Stimulated activated CD4-positive, alpha-beta T cell treated with anti-CD3 and anti-CD28 coated beads, Interleukin-4, amount 100 ng/mL, for 48 hours (primary cell): Measurements from ENCODE around the gene CAMK1.
A peak's percentile ranks its signal among the peaks of the same experiment; 100 is the strongest.
"Not testable (repeated sequence)": the region's sequence is repeated elsewhere in the genome, so short reads cannot be mapped to it uniquely, and the experiment has no call there.

ENCODE experiments used
- DNase-seq, 2 donors: peaks; one replicate each; pipeline ENCODE4 v3.0.0-alpha.2; 2020; ENCODE audit warnings: low read depth in 2 of 2

Gene CAMK1

DNA sequence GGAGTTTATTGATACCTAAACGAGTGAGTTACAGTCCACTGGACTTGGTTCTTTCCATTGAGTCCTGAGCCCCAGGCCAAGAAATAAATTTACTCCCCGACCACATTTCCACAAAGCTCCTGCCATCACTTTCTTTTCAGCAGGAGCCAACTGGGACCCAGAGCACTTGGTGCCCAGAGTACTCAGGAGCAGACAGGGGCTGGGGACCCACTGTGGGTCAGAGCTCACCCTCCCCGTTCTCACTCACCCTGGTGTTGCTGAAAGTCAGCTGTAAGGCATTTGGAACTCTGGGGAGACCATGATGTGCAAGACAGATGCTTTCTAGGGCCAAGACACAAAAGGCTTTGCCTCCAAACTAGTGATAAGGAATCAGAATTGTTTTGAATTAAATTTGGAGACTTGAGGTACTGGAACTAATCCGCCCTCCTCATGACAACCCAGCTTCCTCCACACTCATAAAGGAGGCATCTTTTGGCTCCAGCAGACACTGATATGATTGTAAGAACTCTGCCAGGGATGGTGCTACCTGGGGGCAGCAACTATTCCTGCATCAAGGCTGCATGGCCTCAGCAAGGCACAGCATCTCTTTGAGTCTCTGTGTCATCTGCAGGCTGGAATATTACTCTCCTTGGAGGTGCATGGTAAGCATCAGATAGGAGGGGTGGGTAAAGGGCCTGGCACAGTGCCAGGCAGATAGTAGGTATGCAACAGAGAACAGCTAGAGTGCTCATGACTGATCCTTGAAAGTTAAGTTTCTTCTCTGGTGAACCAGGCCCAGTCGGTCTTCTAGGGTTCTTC lies 7.3 kb upstream of the CAMK1 start:
- DNase-seq = no peak

DNA sequence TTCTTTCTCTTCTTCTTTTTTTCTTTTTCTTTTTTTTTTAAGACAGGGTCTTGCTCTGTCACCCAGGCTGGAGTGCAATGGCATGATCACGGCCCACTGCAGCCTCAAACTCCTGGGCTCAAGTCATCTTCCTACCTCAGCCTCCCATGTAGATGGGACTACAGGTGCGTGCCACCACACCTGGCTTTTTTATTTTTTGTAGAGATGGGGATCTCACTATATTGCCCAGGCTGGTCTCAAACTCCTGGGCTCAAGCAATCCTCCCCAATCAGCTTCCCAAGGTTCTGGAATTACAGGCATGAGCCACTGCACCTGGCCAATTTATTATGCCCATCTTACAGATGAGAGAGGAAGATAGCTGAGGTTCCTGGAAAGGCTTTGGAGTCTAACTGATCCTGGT lies 1.3 kb upstream of the CAMK1 start:
- not testable (repeated sequence) for DNase-seq

DNA sequence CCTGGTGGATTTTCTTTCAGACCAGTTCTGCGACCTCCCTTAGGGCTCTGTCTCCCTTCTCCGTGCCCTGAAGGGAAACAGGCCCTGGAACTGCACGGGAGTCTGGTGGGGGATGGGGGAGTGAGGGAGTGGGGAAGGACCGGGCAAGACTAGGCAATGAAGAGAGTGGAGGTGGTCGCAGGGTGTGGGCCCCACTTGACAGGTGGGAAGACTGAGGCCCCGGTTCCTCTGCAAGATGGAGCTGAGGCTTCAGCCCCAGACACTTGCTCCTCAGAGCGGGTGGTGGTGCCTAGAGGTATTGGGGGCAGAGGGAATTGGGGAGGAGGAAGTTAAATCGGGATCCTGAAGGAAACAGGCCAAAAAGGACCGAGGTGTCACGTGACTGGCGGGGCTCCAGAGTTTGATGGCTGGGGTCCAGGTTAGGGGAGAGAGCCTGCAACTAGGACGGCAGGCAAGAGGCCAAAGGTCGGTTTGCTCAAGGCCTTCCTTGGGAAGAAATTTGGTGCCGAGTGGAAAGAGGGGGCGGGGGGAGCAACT lies 597 bp upstream of the CAMK1 start:
- DNase-seq = no peak

DNA sequence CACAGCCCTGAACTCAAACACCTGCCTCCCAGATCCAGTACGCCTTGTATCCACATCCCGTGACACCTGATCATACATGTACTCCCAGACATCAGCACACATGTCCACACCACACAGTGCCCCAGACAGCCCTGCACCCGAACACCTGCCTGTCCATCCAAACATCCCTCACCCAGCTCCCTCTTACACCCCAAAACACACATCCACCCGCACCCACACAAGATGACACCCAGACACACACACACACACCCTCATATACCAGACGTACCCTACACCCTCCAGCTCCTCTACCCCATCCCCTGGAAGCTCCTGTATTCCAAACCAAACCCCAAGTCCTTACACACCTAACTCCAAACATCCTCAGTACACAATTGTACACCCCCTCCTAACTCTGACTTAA lies 735 bp downstream of the CAMK1 start:
- DNase-seq = no peak

DNA sequence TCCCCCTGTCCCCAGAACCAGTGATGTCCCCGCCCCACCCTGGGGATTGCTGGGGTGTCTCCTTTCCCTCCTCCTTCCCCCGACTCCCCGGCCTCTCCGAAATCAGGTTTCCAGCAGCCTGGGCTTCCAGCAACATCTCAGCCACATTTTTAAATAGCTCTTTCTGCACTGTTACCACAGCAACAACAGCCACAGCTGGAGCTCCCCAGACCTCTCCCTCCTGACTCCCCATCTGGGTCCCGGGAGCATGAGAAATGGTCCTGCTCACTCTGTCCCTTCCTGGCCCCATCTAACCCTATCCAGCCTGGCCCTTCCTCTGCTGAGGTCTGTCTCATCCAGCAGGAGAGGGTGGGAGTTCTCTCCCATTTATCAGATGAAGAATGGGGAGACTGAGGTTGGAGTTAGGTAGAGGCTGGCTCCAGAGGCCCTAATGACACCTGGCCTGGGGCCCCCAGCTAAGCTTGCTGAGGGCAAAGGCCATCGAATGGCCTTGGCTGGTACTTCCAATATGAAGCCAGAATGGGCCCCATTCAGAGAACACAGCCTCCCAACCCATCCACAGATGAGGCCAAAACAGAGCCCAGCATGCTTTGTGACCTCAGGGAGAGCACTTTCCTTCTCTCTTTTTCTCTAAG lies 1.5 kb downstream of the CAMK1 start:
- DNase-seq = no peak

DNA sequence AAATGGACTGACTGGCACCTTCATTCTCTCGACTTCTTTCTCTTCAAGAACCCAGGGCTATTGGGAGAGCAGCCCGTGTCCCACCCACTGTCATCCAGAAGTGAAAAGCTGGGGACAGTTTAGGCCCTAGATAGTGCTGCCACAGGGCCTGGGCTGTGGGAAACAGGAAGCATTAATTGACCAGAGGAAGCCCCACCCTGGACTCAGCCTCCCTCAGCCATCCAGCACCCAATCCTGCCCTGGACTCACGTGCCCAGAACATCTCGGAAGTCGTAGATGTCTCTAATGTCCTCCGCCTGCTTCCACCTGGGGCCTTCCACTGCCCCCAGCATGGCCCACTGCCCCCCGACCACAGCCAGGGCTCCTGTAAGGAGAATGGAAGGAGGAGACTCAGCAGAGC lies 2.3 kb downstream of the CAMK1 start:
- DNase-seq = no peak

DNA sequence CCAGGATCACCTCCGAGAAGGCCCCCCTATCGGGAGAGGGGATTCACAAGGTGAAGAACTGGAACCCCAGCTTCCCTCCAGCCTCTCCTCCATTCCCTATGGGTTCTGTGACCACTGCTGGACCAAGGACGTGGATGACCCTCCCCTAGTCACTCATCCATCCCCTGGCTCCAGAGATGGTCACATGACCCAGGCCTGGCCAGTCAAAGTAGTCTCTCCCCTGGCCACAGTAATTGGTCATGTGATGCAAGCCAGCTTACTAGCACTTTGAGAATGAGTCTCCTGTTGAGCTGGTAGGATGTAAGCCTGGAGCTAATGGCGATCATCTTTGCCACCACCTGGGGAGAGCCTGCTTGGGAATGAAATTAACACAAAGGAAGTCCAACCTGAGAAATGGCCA lies 3.9 kb downstream of the CAMK1 start:
- no peak for DNase-seq

DNA sequence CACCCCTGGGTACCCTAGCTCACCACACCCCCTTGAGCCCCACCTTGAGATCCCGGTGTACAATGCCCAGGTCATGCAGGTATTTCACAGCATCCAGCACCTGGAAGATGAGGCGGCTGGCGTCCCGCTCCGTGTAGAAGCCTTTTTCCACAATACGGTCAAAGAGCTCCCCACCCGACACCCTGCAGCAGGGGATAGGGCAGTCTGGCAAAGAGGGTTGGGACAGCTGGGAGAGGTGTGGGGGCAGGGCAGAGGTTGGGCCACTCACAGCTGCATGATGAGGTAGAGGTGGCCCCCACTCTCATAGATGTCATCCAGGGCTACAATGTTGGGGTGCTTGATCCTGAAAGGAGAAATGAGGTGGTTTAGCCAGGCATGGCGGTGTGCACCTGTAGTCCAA lies 6.9 kb downstream of the CAMK1 start:
- no peak for DNase-seq

DNA sequence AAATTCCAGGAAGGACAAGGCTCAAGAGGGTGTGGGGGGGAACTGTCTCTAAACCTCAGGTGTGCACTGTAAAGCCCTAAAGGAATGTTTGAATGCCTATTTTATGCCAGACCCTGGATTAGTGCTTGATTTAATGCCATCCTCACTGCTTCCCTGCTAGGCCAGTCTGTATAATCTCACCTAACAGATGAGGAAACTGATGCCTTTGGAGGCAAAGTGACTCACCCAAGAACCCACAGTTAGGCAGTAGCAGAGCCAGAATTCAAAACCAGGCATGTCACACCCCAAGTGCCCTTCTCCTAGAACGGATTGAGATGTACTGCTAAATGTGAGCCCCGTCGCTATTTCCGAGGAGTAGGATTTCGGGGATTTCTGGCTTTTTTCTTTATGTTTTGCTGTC lies 7.8 kb downstream of the CAMK1 start:
- no peak for DNase-seq

DNA sequence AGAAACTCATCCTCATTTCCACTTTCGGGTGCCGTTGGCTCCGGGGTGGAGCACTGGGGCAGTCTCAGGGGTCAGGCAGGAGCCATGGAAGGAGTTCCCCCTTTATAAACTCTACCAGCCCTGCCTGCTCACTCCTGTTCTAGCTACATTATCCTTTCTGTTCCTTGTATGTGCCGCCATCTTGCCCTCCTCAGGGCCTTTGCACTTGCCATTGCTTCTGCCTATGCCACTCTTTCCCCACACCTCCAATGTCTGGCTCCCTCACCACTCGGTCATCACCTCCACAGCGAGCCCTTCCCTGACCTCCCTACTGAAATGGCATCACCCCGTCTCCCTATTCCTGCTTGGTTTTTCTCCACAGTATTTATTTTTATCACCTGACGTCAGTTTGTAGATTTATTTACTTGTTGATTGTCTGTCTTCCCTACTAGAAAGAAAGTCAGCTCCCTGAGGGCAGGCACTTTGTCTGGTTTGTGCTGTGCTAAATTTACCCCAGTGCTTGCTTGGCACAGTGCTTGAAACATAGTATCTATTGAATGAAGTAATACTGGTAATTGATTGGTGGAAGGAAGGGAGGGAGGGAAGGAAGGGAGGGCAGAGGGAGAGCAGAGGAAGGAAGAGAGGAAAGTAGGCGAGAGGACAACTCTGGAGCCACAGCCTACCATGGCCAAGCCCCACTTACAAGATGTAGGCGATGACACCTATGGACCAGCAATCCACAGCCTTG lies 8.8 kb downstream of the CAMK1 start:
- DNase-seq = no peak

DNA sequence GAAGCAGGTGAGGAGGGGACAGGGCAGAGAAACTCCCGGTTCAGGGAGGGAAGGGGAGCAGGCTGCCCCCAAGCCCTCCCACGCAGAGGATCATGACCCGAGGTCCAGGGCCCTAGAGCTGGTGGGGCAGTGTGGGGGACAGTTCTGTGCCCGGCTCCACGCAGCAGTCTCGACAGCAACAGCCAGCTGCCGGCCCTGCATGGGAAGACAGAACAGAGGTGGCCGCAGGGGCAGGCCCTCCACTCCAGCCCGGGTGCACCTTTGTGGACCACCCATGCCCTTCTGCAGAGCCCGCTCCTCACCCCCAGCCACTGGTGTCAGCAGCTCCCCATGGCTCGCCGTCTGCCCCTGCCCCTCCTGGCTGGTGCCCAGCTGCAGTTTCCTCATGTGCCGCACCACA lies 12.3 kb downstream of the CAMK1 start:
- DNase-seq = no peak

DNA sequence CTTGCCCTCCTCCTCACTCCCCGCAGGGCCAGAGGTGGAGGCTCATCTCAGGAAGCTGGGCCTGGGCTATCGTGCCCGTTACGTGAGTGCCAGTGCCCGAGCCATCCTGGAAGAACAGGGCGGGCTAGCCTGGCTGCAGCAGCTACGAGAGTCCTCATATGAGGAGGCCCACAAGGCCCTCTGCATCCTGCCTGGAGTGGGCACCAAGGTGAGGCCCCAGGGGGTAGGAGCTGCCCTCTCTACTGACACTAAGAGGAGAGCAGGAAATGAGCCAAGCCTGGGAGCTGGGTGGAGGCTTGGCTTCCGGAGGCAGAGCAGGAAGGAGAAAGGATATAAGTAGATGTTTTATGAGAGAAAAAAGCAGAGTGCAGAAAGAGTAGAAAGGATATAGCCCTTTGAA lies 15.1 kb downstream of the CAMK1 start:
- no peak for DNase-seq

DNA sequence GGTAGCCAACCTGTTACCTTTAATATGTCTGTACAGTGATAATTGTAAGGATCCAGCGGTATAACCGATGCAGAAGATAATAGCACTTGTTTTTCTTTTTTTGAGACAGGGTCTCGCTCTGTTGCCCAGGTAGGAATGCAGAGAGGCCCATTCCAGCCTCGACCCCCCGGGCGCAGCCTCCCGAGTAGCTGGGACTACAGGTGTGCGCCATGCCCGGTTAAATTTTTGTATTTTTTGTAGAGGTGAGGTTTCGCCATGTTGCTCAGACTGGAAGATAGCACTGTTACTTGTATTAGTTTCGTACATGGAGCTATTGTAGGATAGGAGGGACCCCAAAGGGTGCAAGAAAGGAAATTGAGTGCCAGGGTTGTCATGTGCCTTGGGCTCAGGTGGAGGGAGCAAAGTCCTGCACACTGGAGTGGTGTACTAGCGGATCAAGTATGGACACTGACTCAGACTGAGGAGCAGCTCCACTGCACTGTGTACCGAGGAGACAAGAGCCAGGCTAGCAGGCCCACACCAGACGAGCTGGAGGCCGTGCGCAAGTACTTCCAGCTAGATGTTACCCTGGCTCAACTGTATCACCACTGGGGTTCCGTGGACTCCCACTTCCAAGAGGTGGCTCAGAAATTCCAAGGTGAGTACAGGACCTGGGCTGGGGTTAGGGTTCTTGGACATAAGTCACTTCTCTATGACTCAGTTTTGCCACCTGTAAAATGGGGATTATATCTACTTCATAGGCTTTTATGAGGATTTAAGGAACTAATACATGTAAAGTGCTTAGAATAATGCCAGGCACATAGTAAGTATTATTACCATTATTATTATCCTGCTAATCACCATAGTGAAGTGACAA lies 19.0 kb downstream of the CAMK1 start:
- no peak for DNase-seq

DNA sequence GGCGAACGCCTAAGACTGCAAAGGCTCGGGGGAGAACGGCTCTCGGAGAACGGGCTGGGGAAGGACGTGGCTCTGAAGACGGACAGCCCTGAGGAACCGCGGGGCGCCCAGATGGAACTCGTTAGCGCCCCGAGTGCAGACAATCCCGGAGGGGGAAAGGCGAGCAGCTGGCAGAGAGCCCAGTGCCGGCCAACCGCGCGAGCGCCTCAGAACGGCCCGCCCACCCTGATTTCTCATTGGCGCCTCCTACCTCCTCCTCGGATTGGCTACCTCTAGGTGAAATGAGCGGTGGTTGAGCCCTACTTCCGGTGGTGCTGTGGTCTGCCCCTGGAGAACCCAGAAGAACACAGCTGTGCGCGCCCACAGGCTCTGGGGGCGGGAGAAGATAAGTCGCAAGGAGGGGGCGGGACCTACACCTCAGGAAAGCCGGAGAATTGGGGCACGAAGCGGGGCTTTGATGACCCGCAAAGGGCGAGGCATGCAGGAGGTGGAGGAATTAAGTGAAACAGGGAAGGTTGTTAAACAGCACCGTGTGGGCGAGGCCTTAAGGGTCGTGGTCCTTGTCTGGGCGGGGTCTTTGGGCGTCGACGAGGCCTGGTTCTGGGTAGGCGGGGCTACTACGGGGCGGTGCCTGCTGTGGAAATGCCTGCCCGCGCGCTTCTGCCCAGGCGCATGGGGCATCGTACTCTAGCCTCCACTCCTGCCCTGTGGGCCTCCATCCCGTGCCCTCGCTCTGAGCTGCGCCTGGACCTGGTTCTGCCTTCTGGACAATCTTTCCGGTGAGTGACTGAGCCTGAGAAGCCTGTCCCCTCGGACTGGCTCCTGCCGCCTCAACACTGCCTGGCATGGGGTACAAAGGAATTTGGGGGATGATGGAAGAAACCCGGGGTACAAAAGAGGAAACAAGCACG lies 19.8 kb downstream of the CAMK1 start, which contains the start of gene OGG1:
OGG1 (plus strand) TSS at position 308 of the 911 bp plus-strand sequence; CDS start at position 643, 335 bp downstream.
- DNase-seq = peak; percentile 87 to 96

DNA sequence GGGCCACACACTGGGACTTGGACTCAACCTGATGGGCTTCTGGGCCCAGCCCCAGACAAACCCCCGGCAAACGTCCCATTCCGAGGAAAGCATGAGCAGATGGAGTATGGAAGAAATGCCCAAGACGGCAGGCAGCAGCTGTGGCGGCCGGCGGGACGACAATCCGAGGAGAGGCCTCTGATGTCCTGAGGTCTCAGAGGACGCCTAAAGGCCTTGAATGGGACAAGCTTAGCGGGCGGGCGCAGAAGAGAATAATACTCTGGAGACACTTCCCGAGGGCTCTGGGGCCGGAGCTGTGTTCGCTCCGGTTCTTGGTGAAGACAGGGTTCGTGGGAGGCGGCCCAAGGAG lies 20.5 kb downstream of the CAMK1 start:
- no peak for DNase-seq

DNA sequence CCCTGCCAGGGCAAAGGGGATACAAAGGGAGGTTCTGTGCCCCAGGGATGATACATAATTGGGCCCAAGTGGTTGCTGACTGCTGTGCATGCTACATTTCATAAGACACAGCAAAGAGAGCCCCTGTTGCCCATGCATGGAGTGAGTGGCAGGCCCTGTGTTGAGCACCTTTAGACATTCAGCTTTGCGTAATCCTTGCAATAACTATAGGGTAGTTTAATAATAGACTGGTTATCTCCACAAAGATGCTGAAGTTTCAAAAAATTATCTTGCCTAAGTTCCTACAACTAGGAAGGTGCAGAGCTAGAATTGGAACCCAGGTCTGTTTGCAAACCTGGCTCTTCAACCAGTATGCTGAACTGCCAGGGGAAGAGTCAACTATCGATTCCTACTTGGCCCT lies 21.7 kb downstream of the CAMK1 start:
- no peak for DNase-seq

DNA sequence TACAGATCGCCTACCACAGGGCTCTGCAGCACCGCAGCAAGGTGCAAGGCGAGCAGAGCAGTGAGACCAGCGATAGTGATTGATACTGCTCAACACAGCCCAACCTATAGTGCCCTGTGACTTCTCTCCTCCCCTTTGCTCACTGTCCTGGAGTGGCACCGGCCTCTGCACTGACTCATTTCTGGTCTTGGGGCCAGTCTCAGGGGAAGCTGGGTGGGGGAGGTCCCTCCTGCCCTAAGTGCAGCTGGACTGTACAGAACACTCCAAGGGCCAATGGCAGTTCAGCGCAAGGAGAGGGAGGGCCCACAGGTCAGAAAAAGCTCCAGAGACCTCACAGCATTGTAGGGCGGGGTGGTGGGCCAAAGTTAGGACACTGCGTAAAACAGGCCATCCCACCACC lies 22.5 kb downstream of the CAMK1 start:
- DNase-seq = no peak

DNA sequence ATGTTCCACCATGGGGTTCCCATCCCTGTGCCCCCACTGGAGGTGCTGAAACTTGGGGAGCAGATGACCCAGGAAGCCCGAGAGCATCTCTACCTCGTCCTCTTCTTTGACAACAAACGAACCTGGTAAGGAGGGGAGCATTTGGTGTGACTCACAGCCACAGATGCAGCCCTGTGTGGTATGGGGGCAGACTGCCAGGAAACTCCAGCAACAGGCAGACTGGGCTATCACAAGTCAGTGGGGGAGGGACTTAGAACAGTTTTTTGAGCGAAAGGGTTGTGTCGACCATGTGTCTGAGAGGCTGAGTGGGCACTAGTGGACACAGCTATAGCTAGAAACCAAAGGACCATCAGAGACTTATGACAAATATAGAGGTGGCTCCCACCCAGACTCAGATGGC lies 23.4 kb downstream of the CAMK1 start:
- no peak for DNase-seq

DNA sequence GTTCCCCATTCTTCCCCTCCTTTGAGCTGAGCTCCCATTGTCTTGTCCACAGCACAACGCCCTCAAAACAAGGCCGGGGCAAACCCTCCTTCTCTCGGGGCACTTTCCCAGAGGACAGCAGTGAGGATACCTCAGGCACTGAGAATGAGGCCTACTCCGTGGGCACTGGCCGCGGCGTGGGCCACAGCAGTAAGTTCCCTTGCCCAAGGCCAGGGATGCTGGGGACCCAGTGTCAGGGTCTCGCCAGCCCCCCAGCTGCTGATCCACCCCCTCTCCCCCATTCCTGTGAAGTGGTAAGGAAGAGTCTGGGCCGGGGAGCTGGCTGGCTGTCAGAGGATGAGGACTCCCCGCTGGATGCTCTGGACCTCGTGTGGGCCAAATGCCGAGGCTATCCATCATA lies 24.2 kb downstream of the CAMK1 start:
- DNase-seq = no peak

DNA sequence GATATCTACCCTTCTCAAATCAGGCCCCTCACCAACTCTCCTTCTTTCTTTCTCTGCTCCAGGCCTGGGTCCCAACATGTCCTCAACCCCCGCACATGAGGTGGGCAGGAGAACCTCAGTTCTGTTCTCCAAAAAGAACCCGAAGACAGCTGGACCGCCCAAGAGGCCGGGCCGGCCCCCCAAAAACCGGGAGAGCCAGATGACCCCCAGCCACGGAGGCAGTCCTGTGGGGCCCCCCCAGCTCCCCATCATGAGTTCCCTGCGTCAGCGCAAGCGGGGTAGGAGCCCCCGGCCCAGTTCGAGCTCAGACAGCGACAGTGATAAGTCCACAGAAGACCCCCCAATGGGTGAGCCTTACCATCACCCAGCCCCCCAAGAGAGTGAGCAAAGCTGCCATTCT lies 25.6 kb downstream of the CAMK1 start:
- DNase-seq = no peak

DNA sequence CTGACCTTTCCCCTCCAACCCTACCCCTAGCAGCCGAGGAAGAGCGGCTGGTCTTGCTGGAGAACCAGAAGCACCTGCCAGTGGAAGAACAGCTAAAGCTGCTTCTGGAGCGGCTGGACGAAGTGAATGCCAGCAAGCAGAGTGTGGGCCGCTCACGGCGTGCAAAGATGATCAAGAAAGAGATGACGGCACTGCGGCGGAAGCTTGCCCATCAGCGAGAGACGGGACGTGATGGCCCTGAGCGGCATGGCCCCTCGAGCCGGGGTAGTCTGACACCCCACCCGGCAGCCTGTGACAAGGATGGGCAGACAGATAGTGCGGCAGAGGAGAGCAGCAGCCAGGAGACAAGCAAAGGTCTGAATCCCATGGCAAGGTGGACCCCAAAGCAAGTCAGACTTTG lies 26.2 kb downstream of the CAMK1 start:
- no peak for DNase-seq
